Limb (tissue), 2 donors: ENCODE measurements around the gene RRBP1.

Source experiments
- DNase-seq, 2 donors: peaks; one replicate each; pipeline ENCODE4 v3.0.0-alpha.2; 2016; ENCODE audit errors: extremely low spot score in 2 of 2

Gene RRBP1, protein sequence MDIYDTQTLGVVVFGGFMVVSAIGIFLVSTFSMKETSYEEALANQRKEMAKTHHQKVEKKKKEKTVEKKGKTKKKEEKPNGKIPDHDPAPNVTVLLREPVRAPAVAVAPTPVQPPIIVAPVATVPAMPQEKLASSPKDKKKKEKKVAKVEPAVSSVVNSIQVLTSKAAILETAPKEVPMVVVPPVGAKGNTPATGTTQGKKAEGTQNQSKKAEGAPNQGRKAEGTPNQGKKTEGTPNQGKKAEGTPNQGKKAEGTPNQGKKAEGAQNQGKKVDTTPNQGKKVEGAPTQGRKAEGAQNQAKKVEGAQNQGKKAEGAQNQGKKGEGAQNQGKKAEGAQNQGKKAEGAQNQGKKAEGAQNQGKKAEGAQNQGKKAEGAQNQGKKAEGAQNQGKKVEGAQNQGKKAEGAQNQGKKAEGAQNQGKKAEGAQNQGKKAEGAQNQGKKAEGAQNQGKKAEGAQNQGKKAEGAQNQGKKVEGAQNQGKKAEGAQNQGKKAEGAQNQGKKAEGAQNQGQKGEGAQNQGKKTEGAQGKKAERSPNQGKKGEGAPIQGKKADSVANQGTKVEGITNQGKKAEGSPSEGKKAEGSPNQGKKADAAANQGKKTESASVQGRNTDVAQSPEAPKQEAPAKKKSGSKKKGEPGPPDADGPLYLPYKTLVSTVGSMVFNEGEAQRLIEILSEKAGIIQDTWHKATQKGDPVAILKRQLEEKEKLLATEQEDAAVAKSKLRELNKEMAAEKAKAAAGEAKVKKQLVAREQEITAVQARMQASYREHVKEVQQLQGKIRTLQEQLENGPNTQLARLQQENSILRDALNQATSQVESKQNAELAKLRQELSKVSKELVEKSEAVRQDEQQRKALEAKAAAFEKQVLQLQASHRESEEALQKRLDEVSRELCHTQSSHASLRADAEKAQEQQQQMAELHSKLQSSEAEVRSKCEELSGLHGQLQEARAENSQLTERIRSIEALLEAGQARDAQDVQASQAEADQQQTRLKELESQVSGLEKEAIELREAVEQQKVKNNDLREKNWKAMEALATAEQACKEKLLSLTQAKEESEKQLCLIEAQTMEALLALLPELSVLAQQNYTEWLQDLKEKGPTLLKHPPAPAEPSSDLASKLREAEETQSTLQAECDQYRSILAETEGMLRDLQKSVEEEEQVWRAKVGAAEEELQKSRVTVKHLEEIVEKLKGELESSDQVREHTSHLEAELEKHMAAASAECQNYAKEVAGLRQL (N-terminal part only)

DNA sequence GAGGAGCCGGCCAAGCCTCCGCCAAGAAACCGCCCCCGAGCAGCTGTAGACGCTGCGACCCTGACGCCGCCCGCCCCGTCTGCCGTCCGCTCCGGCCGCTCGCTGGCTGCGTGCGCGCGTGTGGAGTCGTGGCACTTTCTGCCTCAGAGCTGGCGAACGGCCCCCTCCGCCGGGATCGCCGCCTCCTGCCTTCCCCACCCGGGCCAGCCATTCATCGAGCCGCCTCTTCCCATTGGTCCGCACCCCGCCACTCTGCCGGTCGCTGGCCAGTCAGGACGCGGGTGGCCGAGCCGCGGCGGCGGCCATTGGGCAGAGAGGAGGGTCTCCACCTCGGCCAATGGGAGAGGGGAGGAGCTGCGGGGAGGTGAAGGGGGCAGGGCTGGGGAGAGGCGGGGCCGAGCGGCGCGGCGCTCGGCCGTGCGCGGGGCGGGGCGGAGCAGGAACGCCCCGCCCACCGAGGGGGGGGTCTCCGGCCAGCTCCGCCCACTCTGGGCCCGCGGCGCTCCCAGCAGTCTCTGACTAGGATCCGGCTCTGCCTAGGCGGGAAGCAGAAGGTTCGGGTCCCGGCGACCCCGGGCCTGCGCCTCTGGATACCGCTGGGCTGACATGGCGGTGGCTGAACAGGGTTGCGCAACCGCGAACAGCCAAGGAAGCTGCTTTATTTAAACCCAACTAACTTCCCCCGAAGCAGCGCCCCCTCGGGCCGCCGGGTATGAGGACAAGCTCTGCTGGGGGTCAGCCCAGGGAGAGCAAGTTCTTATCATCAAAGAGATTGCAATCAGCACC is at the start of gene RRBP1:
Gene RRBP1 (minus strand): TSS at position 140 of the 786 bp plus-strand sequence. CDS start 21,735 bp downstream, outside the sequence.
- peak; percentile 99 for DNase-seq

DNA sequence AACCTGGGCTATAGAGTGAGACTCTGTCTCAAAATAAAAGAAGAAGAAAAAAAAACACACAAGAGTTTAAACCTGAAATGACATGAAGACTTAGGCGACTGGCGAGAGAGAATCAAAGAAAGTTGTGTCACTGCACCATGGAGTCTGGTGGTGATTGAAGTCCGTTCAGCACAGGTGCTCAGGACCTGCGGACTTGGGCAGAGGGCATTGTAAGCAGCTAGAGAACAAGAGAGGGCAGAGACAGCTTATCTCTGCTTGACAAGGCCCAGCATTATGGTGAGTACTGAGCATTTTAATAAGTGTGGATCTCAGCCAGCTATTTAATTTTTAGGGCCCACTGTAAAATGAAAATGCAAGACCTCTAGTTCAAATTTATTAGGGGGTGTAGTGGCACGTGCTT is 49.2 kb upstream of the RRBP1 start:
- DNase-seq = no peak

DNA sequence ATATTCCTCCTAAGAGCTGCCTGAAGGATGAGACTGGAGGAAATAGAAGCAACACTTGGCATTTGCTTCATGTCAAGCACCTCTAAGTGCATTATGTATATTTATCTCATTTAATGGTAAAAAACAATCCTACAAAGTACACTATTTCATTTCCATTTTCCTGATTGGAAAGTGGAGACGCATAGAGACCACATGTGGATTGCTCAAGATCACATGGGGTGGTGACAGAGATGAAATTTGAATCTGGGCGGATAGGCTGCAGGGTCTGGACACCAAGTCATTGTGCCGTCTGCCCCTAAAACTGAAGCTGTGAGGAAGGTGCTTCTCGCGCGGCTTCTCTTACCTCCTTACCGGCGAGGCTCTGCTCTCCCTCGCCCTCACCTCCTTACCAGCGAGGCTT is 48.0 kb upstream of the RRBP1 start:
- no peak for DNase-seq

DNA sequence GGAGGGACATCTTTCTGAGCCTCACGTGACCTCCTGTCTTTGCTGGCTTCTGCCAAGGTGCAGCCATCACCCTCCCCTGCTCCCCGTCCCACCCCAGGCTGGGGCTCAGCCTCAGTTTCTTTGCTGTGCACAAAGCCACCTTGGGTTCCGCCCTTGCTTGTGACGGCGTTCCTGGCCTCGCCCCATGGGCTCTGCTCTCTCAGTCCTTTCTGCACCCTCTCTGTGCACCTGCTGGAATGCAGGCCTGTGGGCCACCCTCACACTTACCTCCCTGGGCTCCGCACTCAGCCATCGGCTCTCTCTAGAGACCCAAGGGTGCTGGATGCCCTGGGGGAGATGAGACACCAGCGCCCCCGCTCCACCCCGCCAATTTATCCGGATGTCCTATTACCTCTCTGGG is 46.0 kb upstream of the RRBP1 start:
- no peak for DNase-seq

DNA sequence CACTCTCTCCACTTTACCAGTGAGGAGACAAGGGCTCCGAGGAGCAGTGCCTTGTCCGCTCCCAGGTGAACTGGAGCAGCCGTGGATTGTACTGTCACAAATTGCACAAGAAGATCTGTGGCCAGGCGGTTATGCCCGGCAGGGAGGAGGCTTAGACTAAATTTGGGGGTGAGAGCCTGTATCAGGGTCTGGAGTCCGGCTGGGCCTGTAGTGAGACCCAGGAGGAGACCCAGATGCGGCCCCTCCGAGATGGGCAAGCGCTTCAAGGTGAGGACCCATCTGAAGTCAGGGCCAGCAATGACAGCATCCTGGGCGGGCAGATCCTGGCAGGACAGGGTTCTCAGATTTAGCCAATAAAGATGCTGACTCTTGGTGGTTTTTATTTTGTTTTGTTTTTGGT is 45.3 kb upstream of the RRBP1 start:
- no peak for DNase-seq

DNA sequence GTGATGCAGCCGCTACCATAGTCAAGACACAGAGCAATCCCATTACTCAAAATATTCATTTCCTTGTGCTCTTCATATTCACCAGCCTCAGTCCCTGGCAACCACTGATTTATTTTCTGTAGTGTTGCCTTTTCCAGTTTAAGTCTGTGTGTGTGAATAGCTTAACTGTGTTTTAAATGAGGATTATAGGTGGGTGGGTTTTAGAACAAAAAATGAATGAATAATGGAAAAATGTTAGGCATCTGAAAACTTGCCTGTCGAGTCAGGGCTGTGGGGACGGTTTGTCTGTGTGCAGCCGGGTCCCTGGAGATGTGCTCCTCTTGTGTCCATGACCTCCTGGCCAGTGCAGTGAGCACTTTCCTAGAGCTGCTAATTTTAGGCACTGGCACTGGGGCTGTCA is 44.9 kb upstream of the RRBP1 start:
- DNase-seq = no peak

DNA sequence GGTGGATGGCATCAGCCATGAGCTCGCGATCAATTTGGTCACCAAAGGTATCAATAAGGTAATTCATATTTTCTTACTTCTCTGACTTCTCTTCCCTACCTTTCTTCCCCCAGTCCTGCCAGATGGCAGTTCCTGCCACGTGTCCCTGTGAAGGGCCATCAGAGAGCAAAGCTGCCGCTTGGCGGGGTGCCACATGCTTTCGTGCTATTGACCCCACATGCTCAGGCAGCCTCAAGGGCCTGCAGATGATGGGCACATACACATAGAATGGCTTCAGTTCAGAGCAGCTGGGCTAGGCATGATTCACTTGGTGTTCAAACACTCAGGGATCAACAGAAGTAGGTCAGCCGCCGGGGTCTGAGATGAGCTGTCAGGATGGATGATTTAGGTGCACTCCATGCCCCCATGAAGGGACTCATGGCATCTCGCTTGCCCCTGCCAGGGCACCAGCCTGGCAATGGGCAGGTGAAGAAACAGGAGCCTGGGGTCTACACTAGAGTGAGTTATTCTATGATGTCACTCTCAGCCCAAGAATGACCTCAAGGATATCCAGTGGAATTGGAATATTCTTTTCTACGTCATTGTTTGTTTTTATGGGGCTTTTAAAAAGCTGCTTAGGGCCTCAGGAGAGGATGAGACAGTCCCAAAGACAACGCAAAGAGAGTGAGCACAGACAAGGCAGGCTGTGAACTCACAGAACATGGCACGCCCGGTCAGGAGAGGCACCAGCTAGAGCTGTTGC is 43.2 kb upstream of the RRBP1 start:
- no peak for DNase-seq

DNA sequence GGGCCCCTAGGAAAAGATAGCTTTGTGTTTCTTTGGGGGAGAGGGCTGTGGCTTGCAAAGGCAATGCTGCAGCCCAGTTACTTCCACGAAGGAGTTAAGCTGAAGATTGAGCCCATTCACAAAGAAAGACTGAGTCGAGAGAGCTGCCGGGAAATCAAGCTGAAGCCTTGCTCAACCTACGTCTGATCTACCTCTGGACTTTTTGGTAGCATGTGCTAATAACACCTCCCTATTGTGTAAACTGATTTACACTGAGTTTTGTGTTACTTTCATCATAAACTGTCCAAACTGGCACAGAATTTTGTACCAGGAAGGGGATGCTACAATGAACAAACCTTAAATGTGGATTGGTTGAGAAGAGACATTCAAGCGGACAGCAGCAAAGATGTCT is 41.3 kb upstream of the RRBP1 start:
- no peak for DNase-seq

DNA sequence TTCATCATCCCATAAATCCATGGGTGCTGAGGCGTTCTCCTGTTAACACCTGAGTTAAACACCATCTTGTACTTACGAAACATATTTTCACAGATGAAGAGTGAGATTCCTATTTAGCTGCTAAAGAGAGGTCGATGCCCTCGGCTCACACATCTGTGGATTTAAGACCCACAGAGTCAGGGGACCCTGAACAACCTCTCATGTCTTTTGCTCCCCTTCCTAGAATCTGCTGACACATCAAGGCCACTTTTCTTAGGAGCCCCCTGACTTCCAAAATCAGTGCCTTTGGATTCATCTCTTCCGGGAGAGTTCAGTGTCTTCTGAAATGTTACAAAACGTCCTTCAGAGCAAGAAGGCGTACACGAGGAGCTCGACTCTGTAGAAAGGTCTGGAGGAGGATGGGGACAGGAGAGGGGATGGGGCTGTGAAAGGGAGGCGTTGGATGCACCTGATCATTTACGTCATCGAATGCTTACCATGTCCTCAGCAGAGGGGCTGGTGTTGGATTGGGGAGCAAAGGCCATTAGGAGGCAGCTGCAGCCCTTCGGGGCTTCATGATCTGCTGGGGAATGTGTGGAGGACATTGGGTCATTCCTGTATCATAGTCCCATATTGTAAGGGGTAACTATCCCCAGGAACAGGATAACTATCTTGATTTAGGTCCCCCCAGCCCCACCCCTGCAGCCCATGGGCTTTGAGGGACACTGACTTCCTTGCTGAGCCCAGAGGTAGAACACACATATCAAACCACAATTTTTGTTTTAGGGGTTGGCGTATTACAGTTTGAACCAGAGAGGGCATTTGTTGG is 40.7 kb upstream of the RRBP1 start:
- no peak for DNase-seq

DNA sequence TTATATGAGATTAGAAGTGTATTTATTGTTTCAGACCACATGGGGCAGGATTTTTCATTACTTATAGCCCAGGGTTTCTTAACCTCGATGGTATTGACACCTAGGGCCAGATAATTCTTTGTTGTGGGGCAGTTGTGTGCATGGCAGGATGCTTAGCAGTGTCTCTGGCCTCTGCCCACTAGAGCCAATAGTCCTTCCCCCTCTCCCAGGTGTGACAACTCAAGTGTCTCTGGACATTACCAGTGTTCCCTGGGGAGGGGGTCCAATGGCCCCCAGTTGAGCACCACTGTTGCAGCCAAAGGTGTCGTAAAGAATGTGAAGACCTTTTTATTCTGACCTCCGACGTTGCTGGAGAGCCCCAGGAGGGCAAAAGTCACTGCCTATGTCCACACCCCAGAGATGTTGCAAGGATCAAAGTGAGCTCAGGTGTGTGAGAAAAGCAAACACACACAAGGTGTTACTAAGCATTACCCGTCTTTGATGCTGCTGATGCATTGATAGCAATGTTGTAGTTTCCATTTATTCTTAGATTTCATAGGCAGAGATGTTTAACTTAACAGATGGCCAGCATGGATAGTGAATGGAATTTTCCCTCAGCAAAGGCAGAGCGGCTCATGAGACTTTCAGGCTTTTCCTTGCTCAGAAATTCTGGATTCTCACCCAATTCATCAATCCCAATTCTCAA is 39.9 kb upstream of the RRBP1 start:
- no peak for DNase-seq

DNA sequence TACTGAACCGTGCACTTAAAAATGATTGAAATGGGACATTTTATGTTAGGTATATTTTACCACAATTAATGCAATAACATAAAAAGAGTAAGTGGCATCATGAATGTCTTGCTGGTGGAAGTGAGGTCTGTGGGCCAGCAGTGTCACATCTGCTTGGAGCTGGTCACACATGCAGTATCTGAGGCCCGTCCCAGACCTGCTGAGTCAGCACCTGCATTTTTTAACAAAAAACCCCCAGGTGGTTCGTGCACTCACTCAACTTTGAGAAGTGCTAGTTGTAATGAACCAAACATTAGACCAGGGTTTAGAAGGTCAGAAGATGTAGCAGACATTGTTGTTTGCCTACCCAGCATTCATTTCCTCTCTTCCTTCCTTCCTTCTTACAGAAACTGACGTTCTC is 38.7 kb upstream of the RRBP1 start:
- no peak for DNase-seq

DNA sequence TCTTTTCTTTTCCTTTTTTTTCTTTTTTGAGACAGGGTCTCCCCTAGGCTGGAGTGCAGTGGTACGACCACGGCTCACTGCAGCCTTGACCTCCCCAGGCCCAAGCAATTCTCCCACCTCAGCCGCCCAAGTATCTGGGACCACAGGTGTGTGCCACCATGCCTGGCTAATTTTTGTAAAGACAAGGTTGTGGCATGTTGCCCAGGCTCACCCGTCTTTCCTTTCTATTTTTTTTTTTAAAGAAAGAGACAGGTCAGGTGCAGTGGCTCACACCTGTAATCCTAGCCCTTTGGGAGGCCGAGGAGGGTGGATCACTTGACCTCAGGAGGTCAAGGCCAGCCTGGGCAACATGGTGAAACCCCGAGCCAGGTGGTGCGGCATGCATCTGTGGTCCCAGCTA is 34.3 kb upstream of the RRBP1 start:
- DNase-seq = no peak

DNA sequence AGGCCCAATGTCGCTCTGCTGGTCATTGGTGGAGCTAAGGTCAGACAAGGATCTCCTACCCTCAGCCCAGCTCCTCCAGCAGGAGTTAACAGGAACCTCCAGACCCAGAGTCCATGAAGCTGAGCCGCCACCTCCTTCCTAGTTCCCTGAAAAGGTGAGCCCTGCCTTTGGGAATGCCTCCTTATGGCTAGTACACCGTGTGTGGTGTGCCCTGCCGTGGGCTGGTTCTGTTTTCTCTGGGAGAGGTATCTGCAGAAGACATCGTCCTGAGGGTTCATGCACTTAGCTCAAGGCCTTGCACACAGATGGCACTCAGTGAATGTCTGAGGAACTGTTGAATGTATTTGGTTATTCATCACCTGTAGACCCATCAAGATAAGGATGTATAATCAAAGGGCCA is 33.0 kb upstream of the RRBP1 start:
- no peak for DNase-seq

DNA sequence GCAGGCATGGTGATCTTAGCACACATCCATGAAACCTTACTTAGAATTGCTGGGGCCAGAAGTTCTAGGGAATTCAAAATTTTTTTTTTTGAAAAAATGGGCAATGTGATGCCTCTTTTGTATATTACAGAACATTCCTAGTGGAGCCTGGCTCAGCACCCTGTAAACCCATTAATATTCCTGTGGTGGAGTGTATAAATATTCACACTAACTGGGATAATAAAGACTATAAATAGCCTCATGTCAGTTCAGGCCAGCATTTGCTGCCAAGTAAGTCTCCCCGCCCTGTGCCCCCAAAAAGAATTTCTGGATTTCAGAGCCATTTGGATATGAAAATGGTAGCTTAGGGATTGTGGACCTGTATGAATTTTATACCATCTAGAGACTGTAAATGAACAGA is 32.6 kb upstream of the RRBP1 start:
- DNase-seq = no peak

DNA sequence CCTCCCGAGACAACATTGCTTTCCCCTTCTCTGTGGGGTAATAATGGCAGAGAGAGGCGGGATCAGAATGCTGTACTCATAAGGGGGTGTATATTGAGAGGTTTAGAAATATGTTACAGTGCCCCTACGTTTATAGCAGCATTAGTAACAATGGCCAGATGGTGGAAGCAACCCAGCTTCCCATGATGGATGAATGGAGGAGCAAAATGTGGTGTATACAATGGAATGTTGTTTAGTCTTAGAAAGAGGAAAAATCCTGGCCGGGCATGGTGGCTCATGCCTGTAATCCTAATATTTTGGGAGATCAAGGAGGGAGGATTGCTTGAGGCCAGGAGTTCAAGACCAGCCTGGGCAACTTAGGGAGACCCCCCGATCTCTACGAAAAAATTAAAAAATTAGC is 30.7 kb upstream of the RRBP1 start:
- DNase-seq = no peak

DNA sequence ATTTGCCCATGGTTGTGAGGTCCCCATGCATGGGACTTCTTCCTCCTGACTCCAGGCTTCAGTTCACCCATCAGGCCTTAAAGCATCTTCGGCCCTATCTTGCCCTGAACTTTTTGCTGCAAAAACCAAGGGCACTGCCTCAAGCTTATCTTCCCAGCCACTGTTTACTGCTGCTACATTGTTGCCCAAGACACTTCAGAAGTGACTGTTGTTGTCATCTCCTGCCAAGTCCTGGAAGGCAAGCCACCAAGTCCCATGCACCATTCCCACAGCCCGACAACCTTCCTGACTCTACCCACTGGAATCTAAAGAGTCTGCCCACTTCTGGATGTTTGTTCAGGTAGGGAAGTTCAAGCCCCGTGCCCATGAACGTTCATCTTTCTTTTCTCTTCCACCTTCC is 30.2 kb upstream of the RRBP1 start:
- DNase-seq = no peak

DNA sequence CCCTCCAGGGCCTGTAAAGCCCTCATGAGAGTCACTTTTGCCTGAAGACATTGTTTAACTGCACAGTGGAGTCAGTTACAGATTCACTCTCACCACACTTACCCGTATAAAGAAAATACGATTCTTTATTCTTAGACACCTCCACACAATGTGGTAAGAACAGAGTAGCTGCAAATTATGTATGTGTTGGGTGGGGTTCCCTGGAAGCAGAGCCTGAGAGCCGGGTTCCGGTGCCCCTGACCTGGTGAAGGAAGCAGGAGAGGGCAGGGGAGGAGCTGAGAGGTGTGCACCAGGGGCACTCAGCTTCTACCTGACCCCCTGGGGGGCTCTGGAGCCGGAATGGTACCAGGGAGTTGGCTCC is 29.2 kb upstream of the RRBP1 start:
- DNase-seq = no peak

DNA sequence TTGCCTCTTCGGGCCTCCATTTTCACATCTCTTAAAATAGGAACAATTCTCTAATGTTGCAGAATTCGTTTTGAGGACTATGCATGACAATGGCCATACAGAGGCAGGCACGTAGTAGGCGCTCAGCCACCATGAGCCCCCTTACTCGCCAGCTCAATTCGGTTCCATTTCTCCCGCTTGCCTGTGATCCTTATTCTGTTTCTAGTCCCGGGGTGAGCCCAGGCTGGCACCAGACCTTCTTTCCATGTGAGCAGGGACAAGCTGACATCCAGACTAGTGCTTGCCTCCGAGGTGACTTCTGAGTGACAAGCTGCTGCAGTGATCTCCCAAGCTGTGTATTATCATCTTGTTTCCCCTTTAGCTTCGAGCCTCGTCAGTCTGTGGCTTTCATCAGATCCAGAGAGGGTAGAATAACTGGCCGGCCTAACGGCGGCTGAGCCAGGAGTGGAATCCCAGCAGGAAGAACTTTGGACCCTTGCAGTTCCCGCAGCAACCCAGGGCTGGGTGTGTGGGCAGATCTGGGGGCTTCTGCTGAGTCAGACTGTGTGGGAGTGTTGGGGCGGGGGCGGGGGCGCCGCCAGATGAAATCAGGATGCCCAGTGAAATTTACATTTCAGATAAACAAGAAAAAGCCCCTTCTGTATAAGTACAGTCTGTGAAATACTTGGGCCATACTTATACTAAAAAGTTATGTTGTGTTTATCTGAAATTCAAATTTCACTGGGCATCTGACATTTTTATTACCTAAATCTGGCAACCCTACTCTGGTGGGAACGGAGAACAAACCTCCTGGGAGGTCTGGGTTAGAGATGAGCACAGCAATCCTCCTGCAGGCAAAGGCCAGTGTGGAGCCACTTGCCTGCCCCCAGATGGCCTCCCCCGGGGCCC is 28.6 kb upstream of the RRBP1 start:
- no peak for DNase-seq
